HepG2 (cell line): ENCODE data around the gene SBNO1. TPM values are rescaled to one million over a fixed set of nuclear protein-coding genes. Genes with fewer than 3 reads are reported as not detected.
A peak's percentile ranks its signal among the peaks of the same experiment; 100 is the strongest.

Experiments used
- ARNTL ChIP-seq: sonication (generic); formaldehyde crosslinking; IDR thresholded peaks from 2 replicates; pipeline ENCODE4 v1.4.0; 2020; ENCODE audit warnings: mild to moderate bottlenecking, missing genetic modification reagents
- ATAD3A ChIP-seq: sonication (generic); formaldehyde crosslinking; IDR thresholded peaks from 2 replicates; pipeline ENCODE4 v1.4.0; 2020; ENCODE audit warnings: missing genetic modification reagents
- CREM ChIP-seq, 2 experiments: sonication (generic) in 1 of 2; formaldehyde crosslinking in 1 of 2; IDR thresholded peaks; 2 replicates each; pipeline versions ENCODE4 v1.4.0 to v1.6.1; 2016 to 2020; ENCODE audit warnings: antibody characterized with exemption in 1 of 2, mild to moderate bottlenecking in 1 of 2, missing genetic modification reagents in 1 of 2
- CSRNP1 ChIP-seq: sonication (generic); formaldehyde crosslinking; IDR thresholded peaks from 2 replicates; pipeline ENCODE4 v1.8.1; 2023; ENCODE audit warnings: mild to moderate bottlenecking, missing genetic modification reagents
- HNF4A ChIP-seq: sonication (generic); formaldehyde crosslinking; IDR thresholded peaks from 2 replicates; pipeline ENCODE4 v1.4.0; 2020; ENCODE audit warnings: missing genetic modification reagents
- MIXL1 ChIP-seq: IDR thresholded peaks from 2 replicates; pipeline ENCODE4 v1.6.1; 2016
- NCOA1 ChIP-seq: sonication (generic); formaldehyde crosslinking; IDR thresholded peaks from 2 replicates; pipeline ENCODE4 v1.9.0; 2021; ENCODE audit warnings: missing genetic modification reagents
- PHF20 ChIP-seq: sonication (generic); formaldehyde crosslinking; IDR thresholded peaks from 2 replicates; pipeline ENCODE4 v1.5.0; 2020; ENCODE audit warnings: mild to moderate bottlenecking, missing genetic modification reagents
- POGZ ChIP-seq: sonication (generic); formaldehyde crosslinking; IDR thresholded peaks from 2 replicates; pipeline ENCODE4 v1.4.0; 2020; ENCODE audit warnings: mild to moderate bottlenecking, missing genetic modification reagents
- RCOR2 ChIP-seq: IDR thresholded peaks from 2 replicates; pipeline ENCODE4 v1.6.1; 2016; ENCODE audit warnings: missing biosample characterization, missing genetic modification reagents
- RFX3 ChIP-seq: IDR thresholded peaks from 2 replicates; pipeline ENCODE4 v1.6.1; 2016; ENCODE audit warnings: missing biosample characterization, missing genetic modification reagents
- RFXANK ChIP-seq: IDR thresholded peaks from 2 replicates; pipeline ENCODE4 v1.6.1; 2016
- SP1 ChIP-seq, 2 experiments: fragments of 450-650 bp in 1 of 2; sonication (generic) in 1 of 2; formaldehyde crosslinking in 1 of 2; IDR thresholded peaks; 2 replicates each; pipeline versions ENCODE4 v1.4.0 to v1.6.1; 2016 to 2020; ENCODE audit warnings: missing genetic modification reagents in 1 of 2
- YY1 ChIP-seq: IDR thresholded peaks from 2 replicates; pipeline ENCODE4 v1.6.1; 2011; ENCODE audit warnings: low read length, low read depth, moderate library complexity, mild to moderate bottlenecking; ENCODE audit not compliant: insufficient read depth, insufficient replicate concordance
- ZIK1 ChIP-seq: sonication (generic); formaldehyde crosslinking; IDR thresholded peaks from 2 replicates; pipeline ENCODE4 v1.5.0; 2020; ENCODE audit warnings: mild to moderate bottlenecking, low read depth, missing genetic modification reagents, borderline replicate concordance
- ZMYM3 ChIP-seq: sonication (generic); formaldehyde crosslinking; IDR thresholded peaks from 2 replicates; pipeline ENCODE4 v1.5.1; 2020; ENCODE audit warnings: mild to moderate bottlenecking, missing genetic modification reagents
- ZNF354B ChIP-seq: sonication (generic); formaldehyde crosslinking; IDR thresholded peaks from 2 replicates; pipeline ENCODE4 v1.8.0; 2022; ENCODE audit warnings: mild to moderate bottlenecking, missing genetic modification reagents
- ZNF549 ChIP-seq: sonication (generic); formaldehyde crosslinking; IDR thresholded peaks from 2 replicates; pipeline ENCODE4 v1.5.0; 2020; ENCODE audit warnings: missing genetic modification reagents
- ZNF616 ChIP-seq: sonication (generic); formaldehyde crosslinking; IDR thresholded peaks from 2 replicates; pipeline ENCODE4 v1.5.0; 2020; ENCODE audit warnings: low read depth, mild to moderate bottlenecking, missing genetic modification reagents
- polyA plus RNA-seq, 8 experiments: library from polyadenylated mRNA; depleted of rRNA in 3 of 8; stranded (reverse) in 7 of 8; unstranded in 1 of 8; fragments of >200 nt; fragmentation: Illumina TruSeq in 4 of 8; extraction: Trizol in 4 of 8; gene quantifications; 2 replicates each; pipeline versions ENCODE4 v1.2.1 to v1.2.3, GENCODE V29; 2011 to 2016; ENCODE audit warnings: low read depth in 4 of 8, missing spikeins in 1 of 8, mixed read lengths in 1 of 8; ENCODE audit not compliant: insufficient read depth in 1 of 8
- total RNA-seq, 5 experiments: library from RNA; depleted of rRNA; stranded (reverse); fragments of >200 nt; fragmentation: Illumina TruSeq; extraction: Trizol; gene quantifications; 2 replicates each; pipeline ENCODE4 v1.2.3, GENCODE V29; 2016; ENCODE audit warnings: low read depth in 1 of 5
- TF ChIP-seq, protein P1 (sequence below): IDR thresholded peaks from 2 replicates; pipeline ENCODE4 v1.6.1; 2012; ENCODE audit warnings: low read length, improper control_type of control experiment
- TF ChIP-seq, protein P2 (sequence below): sonication (generic); formaldehyde crosslinking; IDR thresholded peaks from 2 replicates; pipeline ENCODE4 v1.4.0; 2020; ENCODE audit warnings: mild to moderate bottlenecking, low read depth, missing genetic modification reagents
- TF ChIP-seq, protein P3 (sequence below): sonication (generic); formaldehyde crosslinking; conservative IDR thresholded peaks from 2 replicates; pipeline ENCODE4 v1.4.0; 2020; ENCODE audit warnings: missing genetic modification reagents
- TF ChIP-seq, protein P4 (sequence below): sonication (generic); formaldehyde crosslinking; IDR thresholded peaks from 2 replicates; pipeline ENCODE4 v1.4.0; 2020; ENCODE audit warnings: missing genetic modification reagents

The SBNO1 gene
- total and polyA plus RNA-seq, 2 of the 13 experiments (the other 11 are each of a cell fraction or from before 2014, with no cell fraction given): 10.9 to 40.2 TPM

DNA sequence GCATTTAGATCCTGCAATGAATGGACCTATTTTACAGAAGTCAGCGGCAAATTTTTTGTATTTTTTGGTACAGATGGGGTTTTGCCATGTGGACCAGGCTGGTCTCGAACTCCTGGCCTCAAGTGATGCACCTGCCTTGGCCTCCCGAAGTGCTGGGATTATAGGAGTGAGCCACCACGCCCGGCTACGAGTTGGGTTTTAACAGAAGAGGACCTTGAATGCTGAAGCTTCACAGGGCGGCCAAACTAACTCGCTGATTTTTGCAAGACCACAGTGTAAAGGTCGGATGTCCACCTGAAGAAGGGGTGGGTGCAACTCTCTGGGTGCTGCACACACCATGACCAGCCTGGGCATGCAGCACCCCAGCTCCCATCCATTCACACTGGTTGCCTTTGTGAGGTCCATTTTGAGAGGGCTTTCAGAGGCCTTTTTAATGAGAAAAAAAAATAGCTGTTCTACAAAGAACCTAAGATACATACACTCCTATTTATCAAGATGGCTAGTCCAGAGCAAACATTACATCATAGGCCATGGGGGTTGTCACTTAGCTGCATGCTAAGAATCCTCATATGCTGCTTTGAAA lies 71.4 kb downstream of the SBNO1 start (continued):
- TF ChIP-seq CREM (IDR thresholded peaks at IDR 0.05) (peak; percentile 47), CREM (CRISPR knock-in tag; IDR thresholded peaks at IDR 0.05) (no peak), RFX3 (CRISPR knock-in tag) (no peak), ZNF616 (CRISPR knock-in tag) (no peak), POGZ (CRISPR knock-in tag) (peak; percentile 79), ATAD3A (CRISPR knock-in tag) (no peak), RCOR2 (CRISPR knock-in tag) (peak; percentile 75), ZNF549 (CRISPR knock-in tag) (no peak), PHF20 (no peak), ARNTL (CRISPR knock-in tag) (0 out of 2 replicates have a peak, but pooled peaks have one; percentile 54), CSRNP1 (CRISPR knock-in tag) (no peak), HNF4A (peak; percentile 95), MIXL1 (CRISPR knock-in tag) (no peak), ZNF354B (no peak), ZIK1 (no peak), ZMYM3 (CRISPR knock-in tag) (peak; percentile 95), SP1 (IDR thresholded peaks at IDR 0.05) (no peak), SP1 (CRISPR knock-in tag; IDR thresholded peaks at IDR 0.05) (no peak), NCOA1 (CRISPR knock-in tag) (no peak), YY1 (peak; percentile 20), RFXANK (CRISPR knock-in tag) (no peak)
- TF ChIP-seq, protein P1, sequence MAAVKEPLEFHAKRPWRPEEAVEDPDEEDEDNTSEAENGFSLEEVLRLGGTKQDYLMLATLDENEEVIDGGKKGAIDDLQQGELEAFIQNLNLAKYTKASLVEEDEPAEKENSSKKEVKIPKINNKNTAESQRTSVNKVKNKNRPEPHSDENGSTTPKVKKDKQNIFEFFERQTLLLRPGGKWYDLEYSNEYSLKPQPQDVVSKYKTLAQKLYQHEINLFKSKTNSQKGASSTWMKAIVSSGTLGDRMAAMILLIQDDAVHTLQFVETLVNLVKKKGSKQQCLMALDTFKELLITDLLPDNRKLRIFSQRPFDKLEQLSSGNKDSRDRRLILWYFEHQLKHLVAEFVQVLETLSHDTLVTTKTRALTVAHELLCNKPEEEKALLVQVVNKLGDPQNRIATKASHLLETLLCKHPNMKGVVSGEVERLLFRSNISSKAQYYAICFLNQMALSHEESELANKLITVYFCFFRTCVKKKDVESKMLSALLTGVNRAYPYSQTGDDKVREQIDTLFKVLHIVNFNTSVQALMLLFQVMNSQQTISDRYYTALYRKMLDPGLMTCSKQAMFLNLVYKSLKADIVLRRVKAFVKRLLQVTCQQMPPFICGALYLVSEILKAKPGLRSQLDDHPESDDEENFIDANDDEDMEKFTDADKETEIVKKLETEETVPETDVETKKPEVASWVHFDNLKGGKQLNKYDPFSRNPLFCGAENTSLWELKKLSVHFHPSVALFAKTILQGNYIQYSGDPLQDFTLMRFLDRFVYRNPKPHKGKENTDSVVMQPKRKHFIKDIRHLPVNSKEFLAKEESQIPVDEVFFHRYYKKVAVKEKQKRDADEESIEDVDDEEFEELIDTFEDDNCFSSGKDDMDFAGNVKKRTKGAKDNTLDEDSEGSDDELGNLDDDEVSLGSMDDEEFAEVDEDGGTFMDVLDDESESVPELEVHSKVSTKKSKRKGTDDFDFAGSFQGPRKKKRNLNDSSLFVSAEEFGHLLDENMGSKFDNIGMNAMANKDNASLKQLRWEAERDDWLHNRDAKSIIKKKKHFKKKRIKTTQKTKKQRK: no peak
- TF ChIP-seq, protein P2, sequence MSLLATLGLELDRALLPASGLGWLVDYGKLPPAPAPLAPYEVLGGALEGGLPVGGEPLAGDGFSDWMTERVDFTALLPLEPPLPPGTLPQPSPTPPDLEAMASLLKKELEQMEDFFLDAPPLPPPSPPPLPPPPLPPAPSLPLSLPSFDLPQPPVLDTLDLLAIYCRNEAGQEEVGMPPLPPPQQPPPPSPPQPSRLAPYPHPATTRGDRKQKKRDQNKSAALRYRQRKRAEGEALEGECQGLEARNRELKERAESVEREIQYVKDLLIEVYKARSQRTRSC: no peak
- TF ChIP-seq, protein P3, sequence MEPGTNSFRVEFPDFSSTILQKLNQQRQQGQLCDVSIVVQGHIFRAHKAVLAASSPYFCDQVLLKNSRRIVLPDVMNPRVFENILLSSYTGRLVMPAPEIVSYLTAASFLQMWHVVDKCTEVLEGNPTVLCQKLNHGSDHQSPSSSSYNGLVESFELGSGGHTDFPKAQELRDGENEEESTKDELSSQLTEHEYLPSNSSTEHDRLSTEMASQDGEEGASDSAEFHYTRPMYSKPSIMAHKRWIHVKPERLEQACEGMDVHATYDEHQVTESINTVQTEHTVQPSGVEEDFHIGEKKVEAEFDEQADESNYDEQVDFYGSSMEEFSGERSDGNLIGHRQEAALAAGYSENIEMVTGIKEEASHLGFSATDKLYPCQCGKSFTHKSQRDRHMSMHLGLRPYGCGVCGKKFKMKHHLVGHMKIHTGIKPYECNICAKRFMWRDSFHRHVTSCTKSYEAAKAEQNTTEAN (CRISPR knock-in tag): peak; percentile 53; the same call in 1 of the 2 replicates
- TF ChIP-seq, protein P4, sequence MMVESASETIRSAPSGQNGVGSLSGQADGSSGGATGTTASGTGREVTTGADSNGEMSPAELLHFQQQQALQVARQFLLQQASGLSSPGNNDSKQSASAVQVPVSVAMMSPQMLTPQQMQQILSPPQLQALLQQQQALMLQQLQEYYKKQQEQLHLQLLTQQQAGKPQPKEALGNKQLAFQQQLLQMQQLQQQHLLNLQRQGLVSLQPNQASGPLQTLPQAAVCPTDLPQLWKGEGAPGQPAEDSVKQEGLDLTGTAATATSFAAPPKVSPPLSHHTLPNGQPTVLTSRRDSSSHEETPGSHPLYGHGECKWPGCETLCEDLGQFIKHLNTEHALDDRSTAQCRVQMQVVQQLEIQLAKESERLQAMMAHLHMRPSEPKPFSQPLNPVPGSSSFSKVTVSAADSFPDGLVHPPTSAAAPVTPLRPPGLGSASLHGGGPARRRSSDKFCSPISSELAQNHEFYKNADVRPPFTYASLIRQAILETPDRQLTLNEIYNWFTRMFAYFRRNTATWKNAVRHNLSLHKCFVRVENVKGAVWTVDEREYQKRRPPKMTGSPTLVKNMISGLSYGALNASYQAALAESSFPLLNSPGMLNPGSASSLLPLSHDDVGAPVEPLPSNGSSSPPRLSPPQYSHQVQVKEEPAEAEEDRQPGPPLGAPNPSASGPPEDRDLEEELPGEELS (CRISPR knock-in tag): peak; percentile 30; the same call in 1 of the 2 replicates
